GM08714 (cell line): ENCODE measurements around the gene LONRF2.

Experiments
- H3K4me3 ChIP-seq: fragments of 200-500 bp; sonication (Bioruptor generic); 2 replicates; pipeline ENCODE4 v1.5.1; 2014; ENCODE audit warnings: mild to moderate bottlenecking, low read length, inconsistent platforms
- ZNF274 ChIP-seq: IDR thresholded peaks from 2 replicates; pipeline ENCODE4 v1.6.1; 2012; ENCODE audit warnings: mild to moderate bottlenecking, low read depth, low read length

LONRF2 gene

DNA sequence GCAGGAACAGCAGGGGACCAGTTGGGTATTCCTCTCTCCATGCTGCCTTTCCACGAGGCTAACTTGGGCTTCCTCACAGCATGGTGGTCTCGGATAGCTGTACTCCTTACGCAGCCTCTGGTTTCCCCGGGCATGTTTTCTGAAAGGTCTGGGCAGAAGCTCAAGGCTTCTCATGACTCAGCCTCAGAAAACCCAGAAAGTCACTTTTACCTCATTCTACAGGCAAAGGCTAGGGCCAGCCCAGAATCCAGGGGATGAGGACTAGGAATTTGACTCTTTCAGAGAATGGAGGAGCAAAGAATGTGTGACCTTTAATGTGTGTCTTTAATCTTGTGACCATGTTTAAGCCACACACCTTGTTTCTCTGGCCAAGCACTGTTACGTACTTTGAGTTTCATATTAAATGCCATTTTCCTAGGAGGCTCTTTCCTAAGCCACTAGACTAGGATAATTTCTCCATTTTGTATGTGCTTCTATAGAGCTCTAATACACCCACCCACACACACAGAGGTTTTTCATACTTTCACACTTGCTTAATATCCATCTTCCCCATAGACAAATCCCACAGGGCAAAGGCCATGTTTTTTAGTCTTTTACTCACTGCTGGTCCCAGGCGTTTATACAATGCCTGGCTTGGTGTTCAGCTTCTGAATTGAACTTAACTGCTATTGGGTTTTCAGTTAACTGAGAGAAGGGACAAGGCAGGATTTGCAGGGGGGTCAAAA lies 77.3 kb downstream of the LONRF2 start:
- no peak for TF ChIP-seq ZNF274
- H3K4me3 ChIP-seq: no peak overlapping the region

DNA sequence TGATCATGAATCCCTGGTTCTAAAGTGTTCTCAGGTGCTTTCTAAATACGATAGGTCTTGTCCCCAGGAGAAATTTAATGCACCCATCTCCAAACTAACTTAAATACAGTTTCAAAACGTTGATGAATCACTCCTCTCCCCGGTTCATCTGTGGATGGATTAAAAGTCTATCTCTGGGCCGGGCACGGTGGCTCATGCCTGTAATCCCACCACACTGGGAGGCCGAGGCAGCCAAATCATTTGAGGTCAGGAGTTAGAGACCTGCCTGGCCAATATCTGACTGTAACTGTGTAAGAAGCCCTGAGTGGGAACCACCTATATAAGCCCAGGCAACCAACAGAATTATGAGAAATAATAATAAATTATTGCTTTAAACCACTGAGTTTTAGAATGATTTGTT lies 78.7 kb downstream of the LONRF2 start:
- no peak for TF ChIP-seq ZNF274
- H3K4me3 ChIP-seq: no peak overlapping the region

DNA sequence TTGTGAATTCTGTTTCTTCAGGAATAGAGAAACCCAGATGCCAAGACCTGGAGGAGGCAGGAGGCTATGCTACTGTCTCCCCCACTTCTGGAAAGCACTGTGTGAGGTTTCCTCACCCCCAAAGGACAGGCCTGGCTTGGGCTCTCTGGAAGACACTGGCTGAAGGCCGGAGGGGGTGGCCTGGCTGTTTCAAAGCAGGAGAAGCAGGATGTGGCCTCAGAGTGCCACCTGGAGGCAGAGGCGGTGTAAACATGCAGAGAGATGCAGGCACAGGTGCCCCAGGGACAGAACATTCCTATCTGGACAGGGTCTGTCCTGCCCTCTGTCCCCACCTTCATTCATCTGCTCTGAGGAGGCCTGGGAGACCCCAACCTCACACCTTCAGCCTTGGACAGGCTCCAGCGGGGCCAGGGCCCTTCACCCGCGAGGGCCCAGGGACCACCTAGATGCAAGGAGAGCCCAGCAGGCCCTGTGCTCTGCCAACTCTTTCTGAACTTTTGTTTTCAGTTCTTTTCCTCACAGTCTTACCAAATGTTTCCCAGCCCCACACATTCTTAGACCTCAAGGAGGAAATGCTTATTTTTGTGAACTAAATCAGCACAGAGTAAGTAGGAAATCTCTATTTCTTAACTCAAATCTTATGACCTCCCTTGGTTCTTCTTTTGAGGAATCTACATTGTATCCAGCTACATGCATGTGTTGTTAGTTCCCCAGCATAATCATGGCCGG lies 79.2 kb downstream of the LONRF2 start:
- H3K4me3 ChIP-seq: no peak overlapping the region
- no peak for TF ChIP-seq ZNF274

DNA sequence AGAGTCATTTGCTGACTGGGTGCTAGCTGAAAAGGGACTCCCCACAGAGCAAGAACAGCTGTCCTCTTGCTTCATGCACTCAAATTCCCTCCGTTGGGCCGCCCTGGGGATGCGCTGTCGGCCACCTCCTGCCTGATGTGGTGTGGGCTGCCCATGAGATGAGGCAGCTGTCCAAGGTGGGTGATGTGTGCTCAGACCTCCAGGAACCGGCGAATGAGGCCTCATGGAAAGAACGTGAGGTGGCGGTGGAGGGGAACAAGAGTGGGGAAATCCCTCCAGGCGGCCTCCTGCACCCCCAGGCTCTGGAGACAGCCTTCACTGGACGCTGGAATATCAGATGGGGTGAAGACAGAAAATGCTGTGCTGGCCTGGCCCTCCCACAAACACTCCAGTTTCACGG lies 79.8 kb downstream of the LONRF2 start:
- no peak overlapping the region for H3K4me3 ChIP-seq
- TF ChIP-seq ZNF274: no peak

DNA sequence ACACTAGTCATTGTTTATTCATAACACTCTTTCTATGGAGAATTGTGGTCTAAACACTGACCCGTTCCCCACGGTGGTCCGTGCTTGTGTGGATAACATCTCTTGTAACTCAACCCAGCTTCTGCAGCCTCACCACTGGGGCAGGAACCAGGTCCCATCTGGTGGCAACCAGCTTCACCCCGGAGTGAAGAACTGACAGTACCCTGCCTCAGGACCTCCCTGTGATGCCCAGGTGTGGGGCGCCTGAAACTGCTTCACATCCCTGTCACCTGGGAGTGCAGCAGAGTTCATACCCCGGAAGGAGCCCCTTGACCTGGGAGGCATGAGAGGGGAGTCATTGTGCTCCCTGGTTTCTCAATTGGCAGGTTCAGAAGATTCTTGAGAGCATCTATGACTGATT lies 81.1 kb downstream of the LONRF2 start:
- no peak overlapping the region for H3K4me3 ChIP-seq
- TF ChIP-seq ZNF274: no peak

DNA sequence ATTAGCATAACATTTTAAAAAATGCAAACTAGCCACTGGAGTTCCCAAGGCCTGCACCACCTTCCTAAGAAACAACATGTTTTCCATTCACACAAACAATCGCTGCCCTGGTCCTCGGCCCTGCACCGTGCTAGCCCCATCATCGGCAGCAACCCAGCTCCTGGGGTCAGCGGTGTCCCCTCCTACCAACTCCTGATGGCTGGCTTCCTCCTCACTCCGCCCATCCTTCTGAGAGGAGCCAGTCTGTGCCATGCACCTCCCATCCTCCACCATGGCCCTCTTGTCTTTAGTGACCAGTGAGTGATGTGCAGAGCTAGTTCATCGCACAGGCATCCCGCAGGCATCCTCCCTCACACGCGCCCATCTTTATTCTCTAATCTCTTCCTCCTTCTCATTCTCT lies 81.9 kb downstream of the LONRF2 start:
- no peak overlapping the region for H3K4me3 ChIP-seq
- TF ChIP-seq ZNF274: no peak

DNA sequence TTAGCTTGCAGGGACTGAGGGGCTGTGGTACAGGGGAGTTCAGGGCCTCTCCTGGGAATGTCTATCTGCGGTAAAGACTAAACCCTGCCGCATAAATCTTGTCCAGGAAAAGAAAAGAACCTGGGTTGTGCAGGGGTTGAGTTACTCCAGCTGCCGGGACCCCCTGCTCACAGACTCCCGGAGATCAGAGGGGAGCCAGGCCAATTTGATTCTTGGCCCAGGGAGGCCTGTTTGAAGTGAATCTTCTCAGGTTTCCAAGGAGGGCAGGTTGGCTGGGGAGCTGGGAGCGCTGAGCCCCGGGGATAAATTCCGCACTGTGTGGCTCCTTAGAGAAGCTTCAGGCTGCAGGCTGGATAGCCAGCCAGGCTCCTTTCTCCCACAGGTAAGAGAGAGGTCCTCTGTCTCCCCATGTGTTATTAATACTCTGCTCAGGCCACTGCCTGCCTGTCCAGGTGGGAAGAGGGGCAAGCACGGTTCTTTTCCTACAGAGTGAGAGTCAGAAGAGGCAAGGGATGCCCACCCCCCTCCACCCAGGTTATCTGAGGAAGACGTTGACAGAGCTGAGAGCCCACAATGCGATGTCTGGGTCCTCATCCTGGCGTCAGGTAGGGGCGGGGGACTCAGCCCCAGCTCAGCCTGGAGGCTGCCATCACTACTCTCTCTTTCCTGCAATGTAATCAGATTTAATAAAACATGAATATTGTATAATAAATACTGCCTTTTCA lies 82.7 kb downstream of the LONRF2 start:
- H3K4me3 ChIP-seq: no peak overlapping the region
- no peak for TF ChIP-seq ZNF274

DNA sequence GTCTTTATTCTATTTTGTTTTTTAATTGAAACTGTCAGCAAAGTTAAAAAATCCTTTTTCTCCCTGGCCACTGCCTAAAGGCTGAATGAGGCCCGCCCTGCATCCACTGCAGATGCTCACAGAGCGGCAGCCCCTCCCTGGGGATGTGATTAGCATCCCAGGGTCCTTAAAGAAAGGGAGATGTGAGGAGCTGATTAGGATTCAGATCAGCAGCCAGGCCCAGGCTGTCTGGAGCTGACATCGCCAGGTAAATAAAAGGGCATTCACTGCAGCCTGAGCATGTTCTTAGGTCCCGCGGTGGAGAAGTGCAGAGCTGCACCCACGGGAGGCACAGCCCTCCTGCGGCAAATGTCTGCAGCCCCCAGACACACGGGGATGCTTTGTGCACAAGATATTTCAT lies 83.8 kb downstream of the LONRF2 start:
- no peak overlapping the region for H3K4me3 ChIP-seq
- TF ChIP-seq ZNF274: no peak

DNA sequence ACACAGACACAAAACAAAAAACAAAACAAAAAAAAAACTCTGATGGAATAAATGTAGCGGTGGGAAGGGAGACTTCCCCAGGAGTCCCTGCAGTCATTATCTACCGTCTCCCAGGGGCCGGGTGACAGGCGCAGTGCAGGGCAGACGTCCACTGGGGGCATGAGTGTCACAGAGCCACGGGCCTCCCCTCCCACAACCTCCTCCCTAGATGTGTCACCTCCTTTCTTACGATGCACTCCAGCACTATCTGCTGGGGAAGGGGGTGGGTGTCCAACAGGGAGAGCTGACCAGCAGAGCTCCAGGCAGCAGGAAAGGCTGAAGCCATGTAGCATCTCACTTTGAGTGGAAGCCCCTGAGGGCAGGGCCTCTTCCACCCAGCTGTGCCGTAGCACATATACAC lies 84.5 kb downstream of the LONRF2 start:
- no peak for TF ChIP-seq ZNF274
- no peak overlapping the region for H3K4me3 ChIP-seq

DNA sequence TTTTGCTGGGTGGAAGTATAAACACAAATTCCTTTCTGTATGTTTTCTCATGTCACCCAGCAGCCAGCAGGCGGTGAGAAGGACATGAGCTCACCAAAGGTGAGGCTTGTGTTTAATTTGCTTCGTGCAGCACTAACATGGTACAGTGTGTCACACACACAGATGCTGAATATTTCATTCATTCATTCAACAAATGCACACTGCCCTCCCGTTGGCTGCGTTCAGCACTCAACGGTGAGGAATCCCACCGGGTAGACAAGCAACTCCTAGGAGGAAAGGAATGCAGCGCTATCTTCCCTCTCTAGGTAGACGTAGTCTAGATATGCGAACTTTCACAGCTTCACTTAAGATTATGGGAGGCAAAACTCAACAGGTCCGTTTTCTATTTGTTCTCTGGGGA lies 85.1 kb downstream of the LONRF2 start:
- TF ChIP-seq ZNF274: no peak

DNA sequence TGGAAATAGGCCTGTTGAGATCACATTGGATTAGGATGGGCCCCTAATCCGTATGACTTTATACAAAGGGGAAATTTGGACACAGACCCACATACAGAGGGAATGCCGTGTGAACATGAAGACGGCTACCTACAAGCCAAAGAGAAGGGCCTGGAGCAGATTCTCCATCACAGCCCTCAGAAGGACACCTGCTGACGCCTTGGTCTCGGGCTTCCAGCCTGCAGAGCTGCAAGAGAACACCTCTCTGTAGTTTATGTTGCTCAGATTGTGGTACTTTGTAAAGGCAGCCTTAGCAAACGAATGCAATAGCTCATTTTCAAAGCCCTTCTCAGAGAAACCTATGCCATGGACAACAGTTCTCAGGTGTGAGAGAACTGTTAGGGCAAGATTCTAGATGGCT lies 86.1 kb downstream of the LONRF2 start:
- no peak overlapping the region for H3K4me3 ChIP-seq
- no peak for TF ChIP-seq ZNF274

More for the DNA sequence above, 85.1 kb downstream of the LONRF2 start:
- H3K4me3 ChIP-seq: no peak overlapping the region

DNA sequence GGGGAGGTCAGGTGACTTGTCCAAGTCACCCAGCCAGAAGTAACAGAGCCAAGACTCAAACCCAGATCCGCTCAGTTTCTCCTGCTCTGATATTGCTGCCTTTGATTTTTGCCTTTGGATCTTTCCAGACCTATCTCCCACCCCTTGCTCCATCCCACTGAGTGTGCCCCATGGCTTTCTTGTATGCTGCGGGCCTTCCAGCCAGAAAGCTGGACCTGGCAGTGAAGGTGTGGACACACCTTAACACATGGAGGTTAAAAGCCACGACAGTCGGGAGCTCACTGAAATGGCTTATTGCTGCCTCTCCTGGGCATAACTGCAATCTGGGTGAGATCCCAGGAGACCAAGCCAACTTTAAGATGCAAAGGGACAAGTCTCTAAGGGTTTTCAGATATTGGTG lies 86.7 kb downstream of the LONRF2 start:
- no peak overlapping the region for H3K4me3 ChIP-seq
- no peak for TF ChIP-seq ZNF274

DNA sequence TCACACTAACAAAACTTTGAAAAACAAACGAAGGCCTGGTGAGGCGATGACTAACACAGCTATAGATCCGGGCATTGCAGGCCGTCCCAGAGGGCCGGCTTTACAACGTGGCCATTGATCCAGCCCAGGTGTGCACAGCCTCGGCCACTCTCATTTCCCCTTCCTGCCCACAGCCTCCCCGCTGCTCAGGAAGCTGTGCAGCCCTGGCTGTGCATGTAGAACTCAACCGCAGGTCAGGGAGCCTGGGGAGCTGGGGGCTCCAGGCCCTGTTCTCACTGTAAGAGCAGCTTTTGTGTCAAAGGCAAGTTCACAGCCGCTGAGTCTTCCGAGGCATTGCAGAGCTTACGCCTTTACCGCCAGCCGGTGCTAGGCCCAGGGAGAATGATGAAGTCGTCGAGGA lies 87.2 kb downstream of the LONRF2 start:
- no peak for TF ChIP-seq ZNF274
- H3K4me3 ChIP-seq: no peak overlapping the region

DNA sequence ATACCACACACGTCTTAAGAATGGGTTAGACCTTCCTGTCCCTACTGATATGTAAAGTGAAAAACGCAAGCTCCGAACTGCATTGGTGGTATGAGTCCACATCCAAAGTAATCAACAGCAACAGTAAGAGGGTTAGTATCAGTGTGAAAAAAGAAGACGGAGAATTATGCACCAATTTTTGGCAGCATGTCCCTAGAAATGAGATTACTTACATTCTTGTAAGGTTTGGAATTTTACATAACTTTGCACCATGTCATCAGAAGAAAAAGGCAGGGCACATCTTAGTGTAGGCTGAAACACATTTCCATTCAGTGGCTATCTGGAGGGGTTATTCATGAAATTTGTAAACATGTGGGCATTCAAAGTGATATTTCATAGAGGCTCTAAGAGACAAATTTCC lies 88.2 kb downstream of the LONRF2 start:
- no peak for TF ChIP-seq ZNF274
- no peak overlapping the region for H3K4me3 ChIP-seq

DNA sequence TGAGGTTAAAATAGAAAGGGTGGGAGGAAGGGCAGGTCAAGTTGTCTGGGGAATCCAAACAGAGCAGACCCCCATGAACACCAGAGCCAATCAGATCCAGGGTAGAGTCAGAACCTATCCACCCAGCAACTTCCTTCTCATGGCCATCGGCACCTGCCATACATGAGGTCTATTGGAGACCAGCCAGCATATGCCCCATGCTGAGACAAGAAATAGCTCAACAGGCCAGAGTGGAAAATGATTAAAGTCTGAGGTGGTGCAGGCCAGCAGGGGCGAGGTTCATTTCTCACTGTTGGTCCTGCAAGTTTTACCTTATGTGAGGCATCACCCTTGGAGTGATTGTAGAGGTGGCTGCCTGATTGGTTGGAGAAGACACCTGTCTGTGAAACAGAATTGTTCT lies 89.2 kb downstream of the LONRF2 start:
- H3K4me3 ChIP-seq: no peak overlapping the region
- TF ChIP-seq ZNF274: no peak
